ENCODE data around the gene TKTL1. TPM values are rescaled to one million over a fixed set of nuclear protein-coding genes. Genes with fewer than 3 reads are reported as not detected.
"Not testable (repeated sequence)": the region's sequence is repeated elsewhere in the genome, so short reads cannot be mapped to it uniquely, and the experiment has no call there.

TKTL1 gene
- total RNA-seq, 4 donors from 2014 or later, result not detected

DNA sequence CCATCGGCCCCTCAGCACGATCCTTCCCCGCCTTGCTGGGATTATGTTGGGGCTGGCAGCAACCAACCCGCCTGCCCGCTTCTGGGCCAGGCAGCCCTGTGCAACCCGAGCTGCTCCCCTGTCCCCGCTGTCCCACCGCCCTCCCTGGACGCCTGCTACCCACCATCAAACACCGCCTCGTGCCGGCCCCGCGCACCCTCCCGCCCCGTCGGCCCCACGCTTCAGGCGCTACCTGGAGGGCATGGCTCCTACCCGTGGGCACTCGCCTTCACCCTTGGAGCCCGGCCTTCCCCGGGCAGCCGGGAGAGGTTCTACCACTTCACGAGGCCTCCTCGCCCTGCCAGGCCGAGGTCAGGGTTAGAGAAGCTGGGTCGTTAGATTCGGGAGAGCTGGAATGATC is 37.0 kb downstream of the TKTL1 start:
- 94% methylated on average over 29 of the region's 29 CpGs; no CpG with 5 or more reads in 1 of the 2 donors for WGBS, 2 donors (ENCODE audit: low coverage in 1 of 2)
- Histone ChIP-seq H3K36me3 (no peaks in the 10 kb centered on the region), H3K4me3 (no peak overlapping the region), H3K27ac (no peak overlapping the region), H3K9me3 (no peaks in the 10 kb centered on the region), H3K4me1 (no peaks in the 10 kb centered on the region), H3K27me3 (no peaks in the 10 kb centered on the region)
- no peak for DNase-seq
- intact Hi-C loops (cut with DNase I; ENCODE audit: low total_unique reads) (no loop called here), in situ Hi-C loops (cut with MboI; ENCODE audit: low pct_ligation_motif_present in 1 of 4, low pct_unique_long_range_greater_than_20kb in 1 of 4, low sequenced_read_pairs in 3 of 4) (no loop called here)
- TF ChIP-seq POLR2A (IDR thresholded peaks at IDR 0.05), result no peak
- TF ChIP-seq CTCF (IDR thresholded peaks at IDR 0.05), result no peak
- TF ChIP-seq POLR2AphosphoS5 (IDR thresholded peaks at IDR 0.05), result no peak
- TF ChIP-seq EP300 (IDR thresholded peaks at IDR 0.05; ENCODE audit: low read depth), result no peak

- WGBS, 2 donors (ENCODE audit: low coverage in 1 of 2), result 86% methylated on average over 9 of the region's 9 CpGs; no CpG with 5 or more reads in 1 of the 2 donors
- intact Hi-C loops (cut with DNase I; ENCODE audit: low total_unique reads) (no loop called here), in situ Hi-C loops (cut with MboI; ENCODE audit: low pct_ligation_motif_present in 1 of 4, low pct_unique_long_range_greater_than_20kb in 1 of 4, low sequenced_read_pairs in 3 of 4) (no loop called here)
- Histone ChIP-seq H3K4me1 (no peaks in the 10 kb centered on the region), H3K4me3 (no peak overlapping the region), H3K36me3 (no peaks in the 10 kb centered on the region), H3K27ac (no peak overlapping the region), H3K9me3 (no peaks in the 10 kb centered on the region), H3K27me3 (no peaks in the 10 kb centered on the region)
- DNase-seq, result no peak
- no peak for TF ChIP-seq POLR2AphosphoS5 (IDR thresholded peaks at IDR 0.05)
- TF ChIP-seq EP300 (IDR thresholded peaks at IDR 0.05; ENCODE audit: low read depth), result no peak
- no peak for TF ChIP-seq CTCF (IDR thresholded peaks at IDR 0.05)
- TF ChIP-seq POLR2A (IDR thresholded peaks at IDR 0.05), result no peak
Observed at GRCh38 chrX:154333116-154333515, 37.5 kb downstream of the TKTL1 start.

DNA sequence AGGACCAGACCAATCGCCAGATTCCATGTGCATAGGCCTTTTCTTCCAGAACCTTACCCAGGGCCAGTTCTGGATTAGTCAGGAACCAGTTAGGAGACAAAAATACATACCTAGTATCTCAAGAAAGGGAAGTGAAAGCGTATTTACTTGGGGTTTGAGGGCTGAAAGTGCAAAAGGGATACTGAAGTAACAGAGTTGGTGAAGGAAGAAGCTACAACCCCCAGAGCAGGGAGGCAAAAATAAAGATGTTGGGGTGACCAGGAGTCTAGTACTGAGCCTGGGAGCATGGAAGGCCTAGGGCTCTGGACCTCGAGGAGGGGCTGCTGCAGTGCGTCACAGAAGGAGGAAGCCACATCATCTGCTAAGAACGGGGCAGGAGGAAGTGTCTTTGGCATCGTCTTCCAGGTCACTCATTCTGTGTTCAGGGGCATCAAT is 38.3 kb downstream of the TKTL1 start:
- TF ChIP-seq EP300 (IDR thresholded peaks at IDR 0.05; ENCODE audit: low read depth) (no peak), CTCF (IDR thresholded peaks at IDR 0.05) (no peak), POLR2A (IDR thresholded peaks at IDR 0.05) (no peak)
- Histone ChIP-seq H3K4me1 (no peaks in the 10 kb centered on the region), H3K27ac (no peak overlapping the region), H3K9me3 (no peaks in the 10 kb centered on the region), H3K27me3 (no peaks in the 10 kb centered on the region), H3K4me3 (no peak overlapping the region), H3K36me3 (no peaks in the 10 kb centered on the region)
- DNase-seq, result no peak
- 80 to 82% methylated on average over 3 to 6 of the region's 6 CpGs for WGBS, 2 donors (ENCODE audit: low coverage in 1 of 2)
- intact Hi-C loops (cut with DNase I; ENCODE audit: low total_unique reads) (no loop called here), in situ Hi-C loops (cut with MboI; ENCODE audit: low pct_ligation_motif_present in 1 of 4, low pct_unique_long_range_greater_than_20kb in 1 of 4, low sequenced_read_pairs in 3 of 4) (no loop called here)

DNA sequence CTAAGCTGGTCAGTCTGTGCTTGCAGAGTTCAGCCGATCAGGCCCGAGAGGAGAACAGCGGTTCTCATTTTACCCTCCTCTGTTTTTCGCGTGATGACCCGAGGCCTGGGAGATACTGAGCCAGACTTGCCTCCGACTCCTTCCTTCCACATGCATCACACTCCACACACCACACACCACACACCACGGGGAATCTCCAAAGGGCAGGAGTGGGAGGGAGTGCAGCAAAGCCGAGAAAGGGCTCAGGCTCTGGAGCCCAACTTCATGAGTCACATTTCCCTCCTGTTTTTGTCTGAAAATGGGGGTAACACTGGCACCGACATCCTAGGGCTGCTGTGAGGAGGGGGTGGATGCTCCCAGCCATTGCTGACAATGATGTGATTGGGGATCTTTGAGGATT is 38.9 kb downstream of the TKTL1 start:
- Histone ChIP-seq H3K4me3 (no peak overlapping the region), H3K9me3 (no peaks in the 10 kb centered on the region), H3K27ac (no peak overlapping the region), H3K27me3 (no peaks in the 10 kb centered on the region), H3K36me3 (no peaks in the 10 kb centered on the region), H3K4me1 (no peaks in the 10 kb centered on the region)
- 77% methylated on average over 10 of the region's 10 CpGs; no CpG with 5 or more reads in 1 of the 2 donors for WGBS, 2 donors (ENCODE audit: low coverage in 1 of 2)
- no peak for TF ChIP-seq POLR2A (IDR thresholded peaks at IDR 0.05)
- no peak for TF ChIP-seq CTCF (IDR thresholded peaks at IDR 0.05)
- TF ChIP-seq POLR2AphosphoS5 (IDR thresholded peaks at IDR 0.05), result no peak
- in situ Hi-C loops (cut with MboI; ENCODE audit: low pct_ligation_motif_present in 1 of 4, low pct_unique_long_range_greater_than_20kb in 1 of 4, low sequenced_read_pairs in 3 of 4), result no loop called here
- no peak for DNase-seq
- intact Hi-C loops (cut with DNase I; ENCODE audit: low total_unique reads), result no loop called here

DNA sequence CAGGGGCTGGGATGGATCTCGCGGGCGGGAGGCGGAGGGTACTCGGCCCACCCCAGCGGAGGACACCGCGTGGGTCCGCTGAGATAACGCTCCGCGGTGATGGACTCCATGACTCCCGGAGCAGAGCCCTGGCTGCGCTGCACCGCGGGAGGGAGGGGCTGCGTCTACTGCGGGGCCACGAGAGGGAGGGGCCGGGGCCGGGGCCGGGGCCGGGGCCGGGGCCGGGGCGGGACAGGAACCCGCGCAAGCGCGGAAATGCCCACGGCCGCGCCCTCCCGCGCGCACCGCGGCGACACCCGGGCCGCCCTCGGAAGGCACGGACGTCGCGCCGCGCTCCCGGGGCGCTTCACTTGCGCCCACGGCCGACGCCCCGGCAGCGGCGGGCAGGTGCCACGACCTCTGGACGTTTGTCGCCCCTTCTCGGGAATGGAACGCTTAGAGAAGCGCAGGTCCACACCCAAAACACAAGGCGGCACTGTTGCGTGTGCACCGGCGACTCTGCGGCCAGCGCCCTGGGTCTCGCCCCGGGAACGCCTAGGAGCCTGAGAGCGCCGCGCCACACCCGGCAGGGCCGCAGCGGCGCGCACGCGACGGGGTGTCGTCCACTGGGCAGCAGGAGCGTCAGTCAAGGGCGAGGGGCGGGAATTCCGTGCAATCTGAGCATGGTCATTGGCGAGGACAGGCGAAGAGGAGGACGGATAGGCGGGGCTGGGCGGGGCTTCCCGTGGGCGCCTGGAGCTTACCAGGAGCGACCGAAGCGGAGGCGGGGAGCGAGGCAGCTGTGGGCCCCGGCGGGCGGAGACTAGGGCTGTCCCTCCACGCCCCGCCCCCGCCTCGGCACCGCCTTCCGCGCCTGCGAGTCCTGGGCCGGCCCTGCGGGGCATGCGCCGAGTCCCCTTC is 46.1 kb downstream of the TKTL1 start:
- H3K9me3 ChIP-seq; in situ Hi-C loops (cut with MboI; ENCODE audit: low pct_ligation_motif_present in 1 of 4, low pct_unique_long_range_greater_than_20kb in 1 of 4, low sequenced_read_pairs in 3 of 4); H3K4me1 ChIP-seq; H3K36me3 ChIP-seq; H3K27me3 ChIP-seq; intact Hi-C loops (cut with DNase I; ENCODE audit: low total_unique reads); H3K4me3 ChIP-seq; DNase-seq: not testable (repeated sequence)
- peak overlapping the region in 2 of 4 donors; percentile 48 to 63 for H3K27ac ChIP-seq
- WGBS, 2 donors (ENCODE audit: low coverage in 1 of 2), result no CpG with 5 or more reads among the region's 115 CpGs

- H3K4me3 ChIP-seq; H3K27me3 ChIP-seq; in situ Hi-C loops (cut with MboI; ENCODE audit: low pct_ligation_motif_present in 1 of 4, low pct_unique_long_range_greater_than_20kb in 1 of 4, low sequenced_read_pairs in 3 of 4); intact Hi-C loops (cut with DNase I; ENCODE audit: low total_unique reads); H3K9me3 ChIP-seq; H3K27ac ChIP-seq; DNase-seq; H3K36me3 ChIP-seq; H3K4me1 ChIP-seq: not testable (repeated sequence)
- no CpG with 5 or more reads among the region's 16 CpGs for WGBS, 2 donors (ENCODE audit: low coverage in 1 of 2)
Observed at GRCh38 chrX:154343063-154343462, 47.5 kb downstream of the TKTL1 start.

DNA sequence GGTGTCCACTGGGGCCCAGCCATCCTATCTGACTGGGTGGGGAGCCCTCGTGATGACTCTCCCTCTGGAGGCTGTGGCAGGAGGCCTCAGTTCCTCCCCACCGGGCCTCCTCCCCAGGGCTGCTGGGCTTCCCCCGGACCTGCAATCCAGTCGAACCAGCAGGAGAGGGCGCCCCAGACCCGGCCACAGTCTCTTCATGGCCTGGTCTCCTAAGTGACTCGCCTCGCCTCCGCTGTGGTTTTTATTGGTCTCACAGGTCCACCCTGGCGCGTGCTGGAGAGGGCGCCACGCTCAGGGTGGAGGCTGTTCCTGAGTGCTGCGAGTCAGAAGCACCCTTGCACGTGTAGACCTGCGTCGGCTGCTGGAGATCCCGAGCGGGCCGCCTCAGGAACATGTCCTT is 48.0 kb downstream of the TKTL1 start:
- in situ Hi-C loops (cut with MboI; ENCODE audit: low pct_ligation_motif_present in 1 of 4, low pct_unique_long_range_greater_than_20kb in 1 of 4, low sequenced_read_pairs in 3 of 4); H3K36me3 ChIP-seq; DNase-seq; H3K27ac ChIP-seq; H3K9me3 ChIP-seq; H3K4me3 ChIP-seq; H3K27me3 ChIP-seq; intact Hi-C loops (cut with DNase I; ENCODE audit: low total_unique reads); H3K4me1 ChIP-seq: not testable (repeated sequence)
- no CpG with 5 or more reads among the region's 20 CpGs for WGBS, 2 donors (ENCODE audit: low coverage in 1 of 2)

All from transverse colon (tissue), 4 donors.